BJ (cell line): ENCODE data around the gene ACOXL. TPM values are rescaled to one million over a fixed set of nuclear protein-coding genes. Genes with fewer than 3 reads are reported as not detected.

Experiments used
- CTCF ChIA-PET: fragments of 350-600 bp; formaldehyde crosslinking; extraction: SDS; loops from one replicate; lab custom pipeline; 2021; ENCODE audit warnings: antibody characterized with exemption, inconsistent platforms; lab: Yijun Ruan, JAX
- POLR2A ChIA-PET: fragments of 300-600 bp; sonication (Branson Sonifier 250); formaldehyde crosslinking; extraction: SDS; loops from one replicate; lab custom pipeline; 2021; ENCODE audit warnings: antibody characterized with exemption; lab: Charles Lee
- DNase-seq: peaks from one replicate; pipeline ENCODE4 v3.0.0-alpha.2; 2011; ENCODE audit warnings: low read depth
- H3K27me3 ChIP-seq: 2 replicates; pipeline ENCODE4 v1.6.0; 2011; ENCODE audit warnings: low read length; ENCODE audit not compliant: control insufficient read depth, insufficient read depth
- H3K36me3 ChIP-seq: 2 replicates; pipeline ENCODE4 v1.5.1; 2011; ENCODE audit warnings: low read length; ENCODE audit not compliant: control insufficient read depth, insufficient read depth
- H3K4me3 ChIP-seq: 2 replicates; pipeline ENCODE4 v1.5.1; 2011; ENCODE audit warnings: low read depth, mild to moderate bottlenecking, control low read depth, low read length
- CTCF ChIP-seq: IDR thresholded peaks from 2 replicates; pipeline ENCODE4 v1.5.1; 2011; ENCODE audit warnings: low read depth, mild to moderate bottlenecking, control low read depth, inconsistent platforms, low read length, moderate library complexity; ENCODE audit not compliant: insufficient read depth
- polyA plus RNA-seq: library from polyadenylated mRNA; depleted of rRNA; stranded (reverse); fragments of >200 nt; gene quantifications from 2 replicates; pipeline ENCODE4 v1.2.3, GENCODE V29; 2011; rRNA removed

ACOXL gene
- polyA plus RNA-seq, 1 experiment = not detected

GRCh38 chr2:111164078-111164477 lies 431.7 kb downstream of the ACOXL start:
- POLR2A ChIA-PET = no interaction called here
- TF ChIP-seq CTCF = no peak
- CTCF ChIA-PET = no interaction called here
- Histone ChIP-seq H3K4me3 (no peak overlapping the region), H3K27me3 (no peaks in the 10 kb centered on the region), H3K36me3 (peaks cover 1% of the 10 kb centered on the region; the same call in 1 of the 2 replicates)
- no peak for DNase-seq

GRCh38 chr2:111165084-111165483 lies 432.7 kb downstream of the ACOXL start:
- ChIA-PET CTCF (no interaction called here), POLR2A (no interaction called here)
- Histone ChIP-seq H3K36me3 (peaks cover 1% of the 10 kb centered on the region; the same call in 1 of the 2 replicates), H3K4me3 (no peak overlapping the region), H3K27me3 (0 out of 2 replicates have a peak, but pooled peaks cover 1% of the 10 kb centered on the region)
- TF ChIP-seq CTCF = no peak
- no peak for DNase-seq

DNA sequence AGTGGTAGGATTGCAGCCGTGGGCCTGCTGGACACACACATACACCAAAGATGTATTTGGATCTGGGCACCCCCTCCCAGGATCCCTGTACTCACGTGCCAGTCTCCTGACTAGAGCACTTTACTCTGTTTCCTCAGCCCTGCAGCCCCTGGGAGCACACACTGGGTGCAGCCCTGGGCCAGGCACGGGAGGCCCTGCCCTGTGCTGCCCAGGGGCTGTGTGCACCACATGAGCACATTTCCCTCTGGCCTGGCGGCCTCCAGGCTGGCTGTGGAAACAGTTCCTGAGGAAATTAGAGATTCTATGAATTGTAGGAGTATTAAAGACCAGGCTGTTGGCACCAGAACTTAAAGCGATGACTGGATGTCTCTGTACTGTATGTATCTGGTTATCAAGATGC lies 433.7 kb downstream of the ACOXL start:
- Histone ChIP-seq H3K27me3 (0 out of 2 replicates have a peak, but pooled peaks cover 1% of the 10 kb centered on the region), H3K36me3 (peaks cover 1% of the 10 kb centered on the region; the same call in 1 of the 2 replicates), H3K4me3 (no peak overlapping the region)
- POLR2A ChIA-PET = no interaction called here
- no peak for TF ChIP-seq CTCF
- DNase-seq = no peak
- CTCF ChIA-PET = no interaction called here

DNA sequence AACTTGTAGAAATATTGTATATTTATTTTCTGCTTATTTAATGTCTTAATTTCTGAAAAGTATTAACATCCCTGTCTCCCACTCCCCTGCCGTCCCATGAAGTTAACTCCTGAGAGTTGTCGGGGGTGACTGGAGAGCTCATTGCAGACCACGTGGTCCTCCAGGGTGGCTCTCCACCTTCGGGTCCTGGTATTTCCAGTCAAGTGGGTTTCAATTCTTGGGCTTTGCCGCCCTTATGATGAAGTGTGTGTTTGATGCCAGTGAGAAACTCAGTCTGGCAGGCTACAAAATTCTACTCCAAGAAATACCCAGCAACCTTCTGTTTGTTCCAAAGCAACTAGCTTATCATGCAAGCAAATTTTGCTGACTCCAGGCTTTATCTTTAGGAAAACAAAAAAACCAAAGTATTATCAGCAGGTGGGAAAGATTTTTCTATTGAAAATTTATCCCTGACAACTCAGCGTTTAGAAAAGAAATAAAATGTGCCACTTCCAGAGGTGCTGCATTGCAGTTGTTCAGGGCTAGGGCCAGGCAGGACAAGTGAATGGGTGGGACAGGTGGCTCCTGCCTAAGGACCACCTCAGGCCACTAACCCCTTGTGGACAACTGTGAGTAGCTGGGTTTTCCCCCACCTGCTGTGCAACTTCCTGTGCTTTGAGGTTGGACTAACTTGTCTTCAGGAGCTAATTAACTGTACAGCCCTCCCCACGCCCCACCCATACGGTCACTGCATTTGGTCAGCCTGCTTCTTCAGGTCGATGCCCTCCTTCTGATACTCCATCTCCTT lies 434.9 kb downstream of the ACOXL start:
- H3K4me3 ChIP-seq = no peak overlapping the region
- ChIA-PET CTCF (interaction anchor here (1.7 kb wide), 1 partner anchor 21 kb away, joined by 10 read pairs; no protein-coding TSS in a partner anchor), POLR2A (no interaction called here)
- H3K27me3 ChIP-seq = 0 out of 2 replicates have a peak, but pooled peaks cover 1% of the 10 kb centered on the region
- DNase-seq = no peak
- peaks cover 1% of the 10 kb centered on the region; the same call in 1 of the 2 replicates for H3K36me3 ChIP-seq
- TF ChIP-seq CTCF = no peak

DNA sequence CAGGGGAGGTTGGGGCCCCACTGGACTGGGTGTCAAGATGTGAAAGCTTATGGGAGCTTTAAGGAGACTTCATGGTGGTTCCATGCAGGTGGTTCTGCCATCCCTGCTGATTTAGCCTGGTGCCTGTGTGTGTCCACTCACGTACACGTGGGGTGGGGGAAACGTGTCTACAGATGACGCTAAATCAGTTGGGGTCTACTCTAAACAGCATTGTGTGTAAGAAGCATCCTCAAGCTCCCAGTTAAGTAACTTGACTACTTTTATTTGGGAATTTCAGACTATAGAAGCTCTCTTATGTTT lies 435.4 kb downstream of the ACOXL start:
- TF ChIP-seq CTCF = no peak
- ChIA-PET CTCF (interaction anchor here (1.7 kb wide), 1 partner anchor 20 kb away, joined by 10 read pairs; no protein-coding TSS in a partner anchor), POLR2A (no interaction called here)
- no peak for DNase-seq
- Histone ChIP-seq H3K27me3 (peaks cover 1% of the 10 kb centered on the region; the same call in 1 of the 2 replicates), H3K4me3 (no peak overlapping the region), H3K36me3 (peaks cover 1% of the 10 kb centered on the region; the same call in 1 of the 2 replicates)

Other genes with a start within 250 kb of the ACOXL start
- 4.1 and 12.6 TPM in 2 replicates for gene RGPD6, start 155.4 kb upstream of the ACOXL start, polyA plus RNA-seq
- 22.2 and 23.9 TPM in 2 replicates for gene BUB1, start 54.5 kb upstream of the ACOXL start, polyA plus RNA-seq